CD4-positive, alpha-beta T cell treated with Interleukin-21 for 1 hour (primary cell): Measurements from ENCODE around the gene SELENOM.
"Not testable (repeated sequence)": the region's sequence is repeated elsewhere in the genome, so short reads cannot be mapped to it uniquely, and the experiment has no call there.

Source experiments
- DNase-seq: peaks from one replicate; pipeline ENCODE4 v3.0.0-alpha.2; 2020

The SELENOM gene

DNA sequence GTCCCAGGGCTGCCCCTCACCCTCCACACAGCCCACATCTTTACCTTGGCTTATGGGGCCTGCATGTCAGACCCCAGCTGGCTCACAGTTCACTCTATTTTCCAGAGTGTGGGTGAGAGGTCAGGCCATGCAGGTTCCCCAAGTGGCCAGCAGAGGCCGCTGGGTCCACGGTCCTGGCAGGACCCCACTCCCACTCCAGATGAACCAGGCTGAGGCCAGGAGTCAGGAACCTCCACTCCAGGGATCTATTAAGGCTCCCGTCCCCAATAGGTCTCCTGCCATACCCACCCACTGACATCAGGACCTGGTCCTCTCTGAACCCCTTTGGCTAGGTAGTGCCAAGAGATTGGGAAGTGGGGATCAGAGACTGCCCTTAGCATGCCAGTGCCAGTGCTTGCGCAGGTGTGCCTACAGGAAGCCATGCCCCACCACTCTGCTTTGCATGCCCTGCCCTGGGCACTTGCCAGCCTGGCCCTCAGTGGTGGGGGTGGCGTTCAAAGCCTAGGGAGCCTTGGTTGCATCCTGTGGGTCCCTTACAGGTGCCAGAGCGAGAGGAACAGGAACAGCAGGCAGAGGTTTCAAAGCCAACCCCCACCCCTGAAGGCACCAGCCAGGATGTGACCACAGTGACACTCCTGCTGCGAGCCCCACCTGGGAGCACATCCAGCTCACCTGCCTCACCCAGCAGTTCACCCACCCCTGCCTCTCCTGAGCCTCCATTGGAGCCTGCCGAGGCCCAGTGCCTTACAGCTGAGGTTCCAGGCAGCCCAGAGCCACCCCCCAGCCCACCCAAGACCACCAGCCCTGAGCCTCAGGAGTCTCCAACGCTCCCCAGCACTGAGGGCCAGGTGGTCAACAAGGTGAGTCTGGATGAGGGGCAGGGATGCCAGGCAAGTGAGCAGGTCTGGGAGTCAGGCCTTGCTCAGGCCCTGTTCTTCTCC is 17.9 kb downstream of the SELENOM start:
- peak; percentile 56 for DNase-seq

DNA sequence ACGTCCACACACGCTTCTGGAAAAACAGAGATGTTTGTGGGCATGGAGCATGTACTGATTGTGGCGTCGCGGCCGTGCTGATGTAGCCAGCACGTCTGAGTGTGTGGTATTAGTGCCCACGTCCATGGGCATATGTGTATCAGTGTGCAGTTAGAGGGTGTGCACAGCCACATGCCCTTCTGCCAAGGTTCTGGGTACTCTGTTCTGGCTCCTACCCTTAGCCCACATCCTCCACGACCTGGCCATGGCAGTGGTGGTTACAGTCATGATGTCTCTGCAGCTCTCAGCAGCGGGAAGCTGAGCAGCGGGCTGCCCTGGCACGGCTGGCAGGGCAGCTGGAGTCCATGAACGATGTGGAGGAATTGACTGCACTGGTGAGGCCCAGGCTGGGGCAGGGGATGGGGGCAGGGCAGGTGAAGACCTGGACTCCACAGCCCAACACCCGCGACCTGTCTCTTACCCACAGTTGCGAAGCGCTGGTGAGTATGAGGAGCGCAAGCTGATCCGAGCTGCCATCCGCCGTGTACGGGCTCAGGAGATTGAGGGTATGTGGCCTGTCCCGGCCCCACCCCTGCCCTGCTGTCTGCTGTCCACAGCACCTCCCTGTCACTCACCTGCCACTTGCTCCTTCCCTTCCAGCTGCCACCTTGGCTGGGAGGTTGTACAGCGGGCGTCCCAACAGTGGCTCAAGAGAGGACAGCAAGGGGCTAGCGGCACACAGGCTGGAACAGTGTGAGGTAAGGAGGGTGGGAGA is 19.0 kb downstream of the SELENOM start:
- DNase-seq, result no peak

DNA sequence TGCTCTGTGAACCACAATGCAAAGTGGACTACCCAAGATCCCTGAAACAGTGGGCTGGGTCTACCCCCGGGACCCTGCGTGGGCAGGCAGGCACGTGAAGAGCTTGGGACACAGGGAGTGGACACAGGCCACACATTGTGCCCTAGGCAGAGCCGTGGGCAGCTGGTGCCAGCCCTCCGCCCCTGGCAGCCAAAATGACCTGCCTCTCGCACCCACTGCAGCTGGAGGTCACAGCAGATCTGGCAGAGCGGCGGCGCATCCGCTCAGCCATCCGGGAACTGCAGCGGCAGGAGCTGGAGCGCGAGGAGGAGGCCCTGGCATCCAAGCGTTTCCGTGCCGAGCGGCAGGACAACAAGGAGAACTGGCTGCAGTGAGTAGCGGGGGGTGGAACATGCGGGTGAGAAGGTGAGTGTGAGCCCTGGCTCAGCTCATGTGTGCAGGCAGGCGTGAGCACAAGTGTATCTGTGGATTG is 19.6 kb downstream of the SELENOM start:
- no peak for DNase-seq

DNA sequence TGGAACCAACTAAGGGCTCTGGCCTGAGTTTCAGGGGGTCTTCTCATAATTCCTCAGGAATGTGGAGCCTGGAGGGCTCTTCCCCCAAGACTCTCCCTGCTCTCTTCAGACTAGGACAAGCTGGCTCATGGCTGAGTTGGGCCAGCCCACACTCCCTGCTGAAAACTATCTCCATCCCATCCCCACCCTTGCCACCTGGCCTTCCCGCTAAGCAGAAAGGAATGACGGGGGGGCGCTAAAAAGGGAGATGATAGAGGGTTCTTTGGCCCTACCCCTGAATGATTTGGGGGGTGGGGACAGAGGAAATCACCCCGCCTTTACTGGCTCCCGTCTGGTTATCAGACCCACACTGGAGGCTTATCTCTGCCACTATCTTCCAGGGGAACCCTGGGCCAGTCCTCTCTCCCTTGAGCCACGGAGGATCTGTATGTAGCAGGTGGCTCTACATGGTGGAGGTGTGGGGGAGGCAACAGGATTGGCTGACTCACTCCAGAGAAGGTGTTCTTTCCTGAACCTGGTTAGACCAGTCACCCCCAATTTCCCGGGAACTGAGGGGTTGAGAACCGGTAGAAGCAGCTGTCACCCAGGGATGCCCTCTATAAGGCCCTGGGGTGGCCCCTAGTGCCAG is 20.6 kb downstream of the SELENOM start:
- no peak for DNase-seq

DNA sequence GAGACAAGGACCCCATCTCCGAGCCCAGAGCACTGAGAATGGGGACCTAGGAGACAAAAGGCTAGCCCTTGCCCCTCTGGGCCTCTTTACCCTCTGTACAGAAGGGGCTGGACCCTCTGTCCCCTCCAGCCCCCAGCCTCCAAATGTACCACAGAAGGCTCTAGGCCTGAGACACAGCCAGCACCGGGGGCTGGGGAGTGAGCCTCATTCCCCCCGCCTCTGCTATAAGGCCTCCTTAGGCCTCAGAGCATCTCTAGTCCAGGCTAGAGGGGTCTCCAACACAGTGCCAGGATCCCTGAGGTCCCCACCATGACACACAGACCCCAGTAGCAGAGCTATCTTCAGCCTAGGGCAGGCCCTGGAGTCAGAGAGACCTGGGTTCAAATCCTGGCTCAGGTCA is 21.4 kb downstream of the SELENOM start:
- DNase-seq, result no peak

DNA sequence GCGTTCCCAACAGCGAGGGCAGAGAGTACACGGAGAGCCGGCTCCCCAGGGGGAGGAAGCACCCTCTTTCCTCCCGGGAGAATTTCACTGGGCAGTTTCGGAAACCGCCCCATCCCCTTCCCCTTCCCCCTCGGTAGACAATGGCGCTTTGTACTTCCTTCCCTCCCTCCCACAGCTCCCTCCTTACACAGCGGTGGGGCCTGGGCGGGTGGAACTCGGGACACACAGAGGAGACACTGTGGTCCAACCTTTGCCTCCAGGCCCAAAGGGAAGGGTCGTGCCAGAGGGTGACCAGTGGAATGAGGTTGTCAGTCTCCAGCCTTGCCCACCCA is 21.9 kb downstream of the SELENOM start:
- DNase-seq, result no peak

DNA sequence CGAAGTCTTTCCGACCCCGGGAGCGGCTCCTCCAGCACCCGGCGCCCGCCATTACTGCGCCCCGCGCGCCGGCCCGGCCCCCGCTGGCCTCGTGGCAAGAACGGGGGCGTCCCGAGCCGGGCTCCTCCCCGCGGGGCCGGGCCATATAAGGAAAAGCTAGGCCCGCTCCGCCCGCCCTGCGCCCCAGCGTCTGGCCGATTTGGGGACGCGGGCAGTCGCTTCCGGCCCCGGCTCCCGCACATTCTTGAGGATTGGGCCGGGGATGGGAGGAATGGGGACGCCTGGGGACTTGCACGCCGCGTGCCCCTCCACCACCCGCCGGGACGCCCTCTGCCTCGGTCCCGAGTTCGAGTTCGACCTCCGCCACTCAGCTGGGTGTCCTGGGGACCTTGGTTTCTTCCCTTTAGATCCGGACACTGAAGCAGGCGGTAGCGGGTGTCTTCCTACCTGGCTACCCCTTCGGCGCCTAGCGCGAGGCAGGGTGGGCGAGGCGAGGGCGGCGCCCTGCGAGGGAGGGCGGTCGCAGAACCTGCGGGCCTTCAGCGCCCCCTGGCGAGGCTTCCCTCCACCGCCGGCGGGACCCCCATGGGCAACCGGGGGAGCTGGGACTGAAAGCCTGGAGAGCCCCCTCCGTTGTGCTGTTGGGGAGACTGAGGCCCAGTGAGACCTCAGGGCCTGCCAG is 22.4 kb downstream of the SELENOM start:
- DNase-seq, result peak; percentile 82

DNA sequence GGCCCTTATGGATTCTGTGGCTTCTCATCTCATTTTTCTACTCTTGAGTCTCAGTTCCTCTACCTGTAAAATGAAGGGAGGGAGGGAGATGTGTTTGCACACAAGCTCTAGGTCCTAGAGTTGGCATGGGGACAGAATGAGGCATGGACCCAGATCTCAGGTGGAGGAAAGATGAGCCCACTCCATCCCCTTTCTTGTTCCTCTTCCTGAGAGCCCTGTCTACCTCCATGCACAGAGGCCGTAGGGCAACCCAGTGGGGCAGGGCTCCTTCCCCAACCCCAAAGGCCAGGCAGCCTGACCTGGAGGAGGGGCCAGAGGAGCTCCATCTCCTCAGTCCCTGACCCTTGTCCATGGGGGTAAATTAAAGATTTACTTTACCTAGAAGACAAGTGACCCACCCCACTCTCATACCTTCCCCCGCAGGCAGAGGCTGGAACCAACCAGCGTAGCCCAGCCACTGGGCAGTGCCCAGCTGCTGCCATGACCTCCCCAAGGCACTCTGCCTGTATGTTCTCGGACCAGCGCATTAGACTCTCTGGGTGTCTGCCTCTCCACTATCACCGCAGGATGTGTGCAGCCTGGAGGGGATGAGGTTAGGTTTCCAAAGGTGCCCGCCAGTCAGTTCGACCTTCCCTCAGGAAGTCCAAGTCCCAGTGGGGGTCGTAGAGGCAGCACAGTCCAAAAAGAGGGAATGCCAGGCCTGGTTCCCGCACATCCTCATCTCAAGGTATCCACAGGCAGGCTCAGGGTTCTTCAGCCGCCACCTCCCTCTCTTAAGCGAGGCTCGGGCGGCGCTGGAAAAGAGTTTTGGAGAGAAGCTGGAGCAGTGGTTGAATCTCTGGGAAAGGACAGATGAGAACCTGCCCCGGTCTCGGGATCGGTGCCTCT is 23.2 kb downstream of the SELENOM start:
- DNase-seq, result no peak

DNA sequence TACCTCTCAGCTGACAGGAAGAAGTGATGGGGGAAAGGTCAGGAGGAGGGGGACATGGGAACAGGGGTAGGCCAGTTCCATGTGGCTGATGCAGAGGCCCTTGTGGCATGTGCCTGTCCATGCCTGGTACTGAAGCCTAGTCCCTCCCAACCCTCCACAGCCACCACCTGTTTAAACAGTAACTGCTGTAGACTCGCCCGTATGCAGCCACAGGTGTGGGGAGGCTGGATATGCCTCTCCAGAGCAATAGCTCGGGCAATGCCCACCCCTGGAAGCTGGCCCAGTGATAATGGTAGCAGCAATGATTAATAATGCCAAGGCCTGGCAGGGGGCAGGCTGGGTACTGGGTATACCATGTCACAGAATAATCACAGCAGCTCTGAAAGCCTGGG is 24.0 kb downstream of the SELENOM start:
- no peak for DNase-seq

DNA sequence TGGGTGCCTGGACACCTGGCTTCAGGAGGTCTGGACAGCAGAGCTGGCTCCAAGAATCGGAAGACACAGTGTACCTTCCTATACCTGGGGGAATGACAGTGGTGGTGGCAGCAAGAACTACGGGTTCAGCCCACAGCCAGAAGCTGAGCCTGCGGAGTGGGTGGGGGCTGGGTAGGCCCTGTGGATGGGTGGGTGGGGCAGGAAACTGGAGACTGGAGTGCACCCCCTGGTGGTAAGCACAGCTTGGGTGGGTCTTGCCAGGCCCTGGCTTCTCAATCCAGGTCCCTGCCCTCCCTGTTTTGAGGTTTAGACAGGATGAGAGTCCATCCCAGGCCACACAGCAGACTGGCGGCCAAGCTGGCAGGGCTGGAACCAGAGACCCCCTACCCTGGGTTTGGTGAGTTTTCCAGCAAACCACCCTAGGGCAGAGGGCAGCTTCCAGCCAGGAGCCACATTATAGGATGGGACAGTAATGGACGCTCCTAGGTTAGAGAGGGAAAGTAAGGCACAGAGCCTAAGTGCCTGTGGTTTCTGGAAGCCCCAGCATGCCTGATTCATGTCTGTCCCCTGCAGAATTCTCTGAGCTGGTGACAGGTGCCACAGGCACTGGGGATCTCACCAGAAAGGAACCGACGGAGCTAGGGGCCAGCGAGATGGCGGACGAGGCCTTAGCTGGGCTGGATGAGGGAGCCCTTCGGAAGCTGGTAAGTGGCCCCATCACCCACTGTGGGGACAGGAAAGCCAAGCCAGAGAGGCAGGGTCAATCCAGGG is 24.6 kb downstream of the SELENOM start:
- peak; percentile 40 for DNase-seq

DNA sequence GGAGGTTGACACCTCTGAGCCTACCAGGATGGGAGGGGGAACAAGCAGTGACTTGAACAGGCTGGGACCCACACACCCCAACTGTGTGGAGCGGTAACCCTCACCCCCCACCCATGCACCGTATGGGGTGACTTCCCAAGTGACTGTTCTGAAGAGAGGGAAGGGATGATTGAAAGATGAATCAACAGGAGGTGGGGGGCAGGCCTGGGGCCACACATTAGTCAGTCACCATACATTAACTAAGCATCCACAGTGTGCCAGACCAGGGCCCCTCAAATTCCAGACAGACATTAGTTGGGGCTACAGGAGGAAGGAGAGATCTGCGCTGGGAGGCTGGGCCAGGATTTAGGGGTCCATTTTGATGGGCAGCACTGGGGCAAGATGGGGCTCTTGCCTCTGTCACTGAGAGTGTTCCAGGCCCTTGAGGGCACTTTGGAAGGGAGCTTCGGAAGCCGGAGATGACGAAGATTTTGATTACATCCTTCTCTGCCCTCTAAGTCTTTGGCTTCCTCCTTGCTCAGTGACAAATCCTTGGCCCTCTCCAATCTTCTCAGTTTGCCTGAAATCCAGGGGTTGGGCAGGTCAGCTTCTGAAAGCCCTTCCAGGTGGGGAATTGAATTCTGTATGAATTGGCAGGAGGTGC is 25.3 kb downstream of the SELENOM start:
- DNase-seq, result no peak

DNA sequence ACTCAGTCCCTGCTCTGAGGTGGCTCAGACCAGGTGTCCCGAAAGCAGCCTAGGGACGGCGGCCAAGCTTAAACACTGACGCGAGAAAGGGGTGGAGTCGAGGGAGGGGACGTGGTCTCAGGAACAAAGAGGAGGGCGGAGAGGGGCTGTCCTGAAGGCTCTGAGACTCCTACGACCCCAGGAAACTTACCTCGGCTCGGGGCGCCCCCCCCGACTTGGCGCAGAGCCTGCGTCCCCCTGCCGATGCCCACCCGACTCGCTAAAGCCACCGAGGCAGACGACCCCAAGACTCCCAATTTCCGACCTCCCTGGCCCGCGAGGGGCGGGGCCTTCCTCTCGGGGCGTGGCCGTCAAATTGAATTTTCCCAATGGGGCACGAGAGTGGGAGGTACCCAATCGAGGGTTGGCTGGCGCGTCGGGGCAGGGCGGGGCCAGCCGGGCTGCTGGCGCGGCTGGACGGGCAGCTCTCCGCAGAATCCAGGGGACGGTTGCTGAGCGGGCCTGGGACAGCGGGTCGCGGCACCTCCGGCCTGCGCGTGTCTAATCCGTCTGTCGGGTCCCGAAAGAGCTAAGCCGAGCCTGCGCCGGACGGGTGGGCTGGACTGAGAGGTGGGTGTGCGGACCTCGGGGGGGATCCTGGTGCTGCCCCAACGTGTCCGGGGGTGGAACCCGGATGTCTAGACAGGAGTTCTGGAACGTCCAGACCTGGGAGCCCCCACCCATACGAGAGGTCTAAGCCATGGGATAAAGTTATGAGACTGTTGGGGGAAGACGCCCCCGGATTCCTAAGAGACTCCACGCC is 26.3 kb downstream of the SELENOM start, which contains the start of gene SMTN:
SMTN (plus strand) TSS at position 471 of the 802 bp plus-strand sequence. CDS start 1,941 bp downstream, outside the sequence.
- DNase-seq, result peak; percentile 90

DNA sequence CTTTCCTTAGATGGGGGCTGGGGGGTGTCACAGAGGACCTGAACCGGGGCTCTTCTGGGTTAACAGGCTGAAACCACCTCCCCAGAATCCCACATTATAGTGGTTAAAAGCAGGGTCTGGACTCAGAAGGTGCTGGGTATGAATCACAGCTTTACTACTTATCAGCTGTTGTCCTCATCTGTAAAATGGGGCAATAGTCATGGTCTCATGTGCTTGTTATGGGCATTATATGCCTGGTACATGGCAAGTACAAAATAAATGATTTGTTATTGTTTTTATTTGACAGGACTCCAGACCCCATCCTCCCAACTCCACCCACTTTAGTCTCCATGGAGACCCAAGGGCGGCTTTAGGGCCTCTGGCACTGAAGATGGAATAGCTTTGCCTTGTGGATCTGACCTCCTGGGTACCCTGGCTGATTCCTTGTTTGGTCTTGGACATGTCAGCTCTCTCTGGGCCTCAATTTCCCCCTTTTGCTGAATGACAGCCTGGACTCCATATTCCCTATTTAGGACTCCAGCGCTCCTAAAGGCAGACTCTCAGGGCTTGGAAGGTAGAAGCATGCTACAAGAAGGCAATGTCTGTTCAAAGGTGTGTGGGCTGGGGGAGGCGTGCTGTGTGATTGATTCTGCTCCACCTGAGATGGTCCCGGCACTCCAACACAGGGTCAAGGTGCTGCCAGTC is 27.1 kb downstream of the SELENOM start:
- DNase-seq, result no peak

DNA sequence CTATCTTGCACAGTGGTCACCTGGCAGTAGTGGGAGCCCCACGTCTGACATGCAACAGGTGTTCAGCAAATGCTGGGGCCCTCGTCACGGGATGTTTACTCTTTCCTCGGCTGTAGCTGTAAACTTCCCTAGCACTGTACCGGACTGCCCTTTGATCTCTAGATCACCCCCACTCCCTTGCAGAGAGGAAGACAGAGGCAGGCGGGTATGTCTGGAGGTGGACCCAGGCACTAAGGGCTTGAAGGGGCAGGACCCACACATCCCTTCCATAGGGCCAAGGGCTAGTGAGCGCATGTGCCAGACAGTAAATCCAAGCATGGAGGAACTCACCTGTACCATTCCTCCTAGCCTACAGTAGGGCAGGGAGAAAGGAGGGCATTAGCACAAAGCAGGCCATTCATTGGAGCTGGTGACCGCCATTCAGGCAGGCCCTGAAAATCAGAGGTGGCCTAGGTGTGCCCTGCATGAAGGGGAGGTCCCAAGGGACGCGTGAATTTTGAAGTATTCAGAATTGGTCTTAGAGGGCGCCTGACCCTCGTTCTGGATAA is 28.2 kb downstream of the SELENOM start:
- DNase-seq, result no peak

DNA sequence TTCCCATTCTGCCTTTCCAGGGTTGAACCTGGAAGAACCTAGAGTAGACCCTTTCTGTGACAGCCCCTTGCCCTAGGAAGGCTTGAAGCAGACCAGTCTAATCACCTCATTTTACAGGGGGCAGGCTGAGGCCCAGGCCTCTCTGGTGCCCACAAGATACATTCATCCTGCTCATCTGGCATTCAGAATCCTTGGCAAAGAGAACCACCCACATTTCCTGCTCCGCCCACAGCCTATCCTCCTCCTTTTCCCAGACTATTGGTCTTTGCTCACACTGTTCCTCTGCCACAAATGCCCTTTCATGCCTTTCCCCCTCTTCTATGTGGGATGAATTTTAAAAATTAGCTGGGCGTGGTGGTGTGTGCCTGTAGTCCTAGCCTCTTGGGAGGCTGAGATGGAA is 29.0 kb downstream of the SELENOM start:
- DNase-seq, result not testable (repeated sequence)

DNA sequence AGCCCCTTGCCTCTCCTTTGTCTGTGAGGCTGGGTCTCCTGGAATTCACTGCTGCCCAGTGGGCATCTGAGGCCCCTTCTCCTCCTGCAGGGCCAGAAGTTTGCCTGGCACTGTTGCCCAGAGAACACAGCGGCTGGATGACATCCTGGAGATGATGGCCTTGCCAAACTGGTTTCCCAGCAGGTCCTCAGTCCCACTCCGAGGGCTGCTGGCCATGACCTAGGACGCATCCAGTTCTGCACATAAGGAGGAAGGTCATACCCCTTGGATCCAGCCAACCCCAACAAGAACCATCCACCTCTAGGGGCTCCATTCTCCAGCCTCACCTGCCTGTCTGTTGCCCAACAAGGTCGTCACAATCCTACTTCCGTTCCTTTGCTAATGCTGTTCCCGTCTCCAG is 29.7 kb downstream of the SELENOM start:
- no peak for DNase-seq

DNA sequence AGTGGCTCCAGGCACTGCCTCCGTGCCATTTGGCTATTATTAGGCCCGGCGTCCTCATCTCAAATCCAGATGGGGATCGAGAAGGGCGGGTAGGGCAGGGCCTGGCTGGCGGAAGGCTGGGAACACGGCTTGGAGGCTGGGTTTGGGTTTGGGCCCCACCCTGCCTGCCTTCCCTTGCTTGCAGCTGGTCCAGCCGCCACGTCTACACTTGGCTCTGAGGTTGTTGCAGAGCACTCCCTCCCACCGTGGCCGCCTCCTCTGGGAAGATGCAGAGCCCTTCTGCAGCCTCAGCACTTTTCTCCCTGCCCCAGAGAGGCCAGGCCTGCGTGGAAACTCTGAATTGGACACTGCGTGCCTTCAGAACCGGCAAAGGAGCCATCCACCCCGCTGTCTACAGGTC is 31.4 kb downstream of the SELENOM start:
- DNase-seq, result no peak

DNA sequence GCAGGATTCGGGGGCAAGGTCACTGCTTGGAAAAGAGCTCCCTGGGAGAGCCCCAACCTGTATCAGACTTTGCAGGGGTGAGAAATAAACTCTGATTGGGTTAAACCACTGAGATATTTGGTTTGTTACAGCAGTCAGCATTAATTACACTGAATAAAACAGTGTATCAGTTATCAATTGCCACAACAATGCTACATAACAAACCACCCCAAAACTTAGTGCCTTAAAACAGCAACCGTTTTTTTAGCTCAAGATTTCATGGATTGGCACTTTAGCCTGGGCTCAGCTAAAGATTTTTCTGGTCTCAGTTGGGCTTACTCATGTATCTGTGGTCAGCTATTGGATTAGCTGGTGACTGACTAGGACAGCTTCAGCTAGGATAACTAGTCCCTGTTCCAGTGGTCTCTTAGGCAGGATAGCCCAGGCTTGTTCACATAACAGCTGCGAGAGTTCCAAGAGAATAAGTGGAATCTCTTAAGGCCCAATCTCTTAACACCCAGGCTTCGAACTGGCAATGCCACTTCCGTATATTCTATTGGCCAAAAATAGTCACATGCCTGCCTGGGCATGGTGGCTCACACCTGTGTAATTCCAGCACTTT is 33.7 kb downstream of the SELENOM start:
- not testable (repeated sequence) for DNase-seq
